Osteoblast (primary cell): ENCODE results near the gene DNAJC5. TPM values are rescaled to one million over a fixed set of nuclear protein-coding genes. Genes with fewer than 3 reads are reported as not detected.

Experiments
- DNase-seq: peaks from one replicate; pipeline ENCODE4 v3.0.0; 2011; ENCODE audit warnings: low spot score, mixed read lengths; ENCODE audit not compliant: insufficient read length; ENCODE audit errors: missing footprints
- H2AFZ ChIP-seq: 2 replicates; pipeline ENCODE4 v1.6.0; 2011; ENCODE audit warnings: mild to moderate bottlenecking, low read length
- H3K27ac ChIP-seq: 2 replicates; pipeline ENCODE4 v1.5.1; 2011; ENCODE audit warnings: mild to moderate bottlenecking, low read depth, low read length, moderate library complexity
- H3K27me3 ChIP-seq: 2 replicates; pipeline ENCODE4 v1.6.0; 2012; ENCODE audit warnings: mild to moderate bottlenecking, control low read depth, inconsistent platforms, low read length, moderate library complexity; ENCODE audit not compliant: insufficient read depth
- H3K36me3 ChIP-seq: 2 replicates; pipeline ENCODE4 v1.5.1; 2011; ENCODE audit warnings: mild to moderate bottlenecking, low read length, control low read depth, moderate library complexity; ENCODE audit not compliant: insufficient read depth
- H3K4me1 ChIP-seq: 2 replicates; pipeline ENCODE4 v1.5.1; 2011; ENCODE audit warnings: mild to moderate bottlenecking, low read length, control low read depth, moderate library complexity; ENCODE audit not compliant: insufficient read depth
- H3K4me2 ChIP-seq: 2 replicates; pipeline ENCODE4 v1.6.0; 2011; ENCODE audit warnings: mild to moderate bottlenecking, low read length; ENCODE audit not compliant: insufficient read depth
- H3K4me3 ChIP-seq: fragments of 200-600 bp; sonication (generic); 3 replicates; pipeline ENCODE4 v1.5.1; 2012; ENCODE audit warnings: mild to moderate bottlenecking, low read length, inconsistent platforms; ENCODE audit not compliant: insufficient read depth
- H3K79me2 ChIP-seq: 2 replicates; pipeline ENCODE4 v1.6.0; 2012; ENCODE audit warnings: mild to moderate bottlenecking, low read length, control low read depth, inconsistent platforms; ENCODE audit not compliant: insufficient read depth
- H3K9me3 ChIP-seq: 2 replicates; pipeline ENCODE4 v1.5.1; 2011; ENCODE audit warnings: low read depth, low read length, control low read depth
- H4K20me1 ChIP-seq: 2 replicates; pipeline ENCODE4 v1.6.0; 2012; ENCODE audit warnings: mild to moderate bottlenecking, low read length, control low read depth; ENCODE audit not compliant: insufficient read depth
- CTCF ChIP-seq: IDR thresholded peaks from 2 replicates; pipeline ENCODE4 v1.5.1; 2011; ENCODE audit warnings: mild to moderate bottlenecking, low read depth, low read length, moderate library complexity; ENCODE audit errors: extremely low read depth
- total RNA-seq: library from RNA; depleted of rRNA; stranded (reverse); fragments of >200 nt; gene quantifications from 2 replicates; pipeline ENCODE4 v1.2.3, GENCODE V29; 2012

The DNAJC5 gene
- total RNA-seq, 1 donor = 53.9 TPM

DNA sequence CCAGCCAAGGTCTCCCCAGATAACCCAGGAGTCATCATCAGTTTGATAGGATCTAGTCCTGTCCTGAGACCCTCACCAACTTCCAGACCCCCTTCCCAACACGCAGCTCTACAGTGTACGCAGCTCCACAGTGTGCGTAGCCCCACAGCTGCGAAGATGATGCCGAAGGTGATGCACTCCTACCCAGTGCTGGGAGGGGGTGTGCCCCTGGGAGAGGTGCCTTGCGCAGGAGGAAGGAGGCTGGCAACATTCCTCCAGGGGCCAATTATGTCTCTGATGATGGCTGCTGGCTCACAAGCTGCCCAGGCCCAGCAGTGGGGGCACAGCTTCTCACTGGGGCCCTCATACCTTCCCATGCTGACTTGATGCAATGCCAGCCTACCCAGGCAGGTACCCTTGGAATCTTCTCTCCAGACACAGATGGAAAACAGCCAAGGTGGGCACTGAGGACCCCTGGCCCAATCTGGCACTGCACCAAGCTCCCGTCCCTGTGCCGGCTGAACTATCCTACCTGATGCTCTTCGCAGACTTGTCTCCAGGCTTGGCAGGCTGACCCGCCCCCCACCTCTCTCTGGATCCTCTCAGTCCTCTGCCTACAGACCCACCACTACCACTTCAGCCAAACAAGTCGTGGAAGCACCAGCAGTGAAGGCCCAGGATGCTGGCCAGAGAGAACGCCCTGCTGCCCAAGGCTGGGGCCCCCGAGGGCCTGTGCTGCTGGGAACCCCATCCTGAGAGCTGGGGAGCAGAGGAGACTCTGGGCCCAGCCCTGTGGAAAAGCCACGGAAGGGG is 73.4 kb downstream of the DNAJC5 start:
- DNase-seq = peak; percentile 84
- H4K20me1 ChIP-seq = peaks cover 3% of the 10 kb centered on the region
- no peaks in the 10 kb centered on the region for H3K27me3 ChIP-seq
- H3K4me1 ChIP-seq = peaks cover 14% of the 10 kb centered on the region
- H3K36me3 ChIP-seq = peaks cover 18% of the 10 kb centered on the region
- peaks cover 9% of the 10 kb centered on the region for H3K79me2 ChIP-seq
- H2AFZ ChIP-seq = no peak overlapping the region
- H3K9me3 ChIP-seq = no peaks in the 10 kb centered on the region
- H3K4me3 ChIP-seq = peak overlapping the region; percentile 74
- peak overlapping the region; percentile 32 for H3K27ac ChIP-seq
- peak overlapping the region; percentile 82 for H3K4me2 ChIP-seq
- TF ChIP-seq CTCF = no peak

- Histone ChIP-seq H3K27ac (peak overlapping the region; percentile 32), H3K36me3 (peaks cover 11% of the 10 kb centered on the region), H3K4me1 (peaks cover 14% of the 10 kb centered on the region), H3K79me2 (peaks cover 9% of the 10 kb centered on the region), H3K4me2 (peak overlapping the region; percentile 82), H3K4me3 (peak overlapping the region; percentile 74), H3K27me3 (no peaks in the 10 kb centered on the region), H4K20me1 (peaks cover 3% of the 10 kb centered on the region), H3K9me3 (no peaks in the 10 kb centered on the region), H2AFZ (no peak overlapping the region)
- no peak for TF ChIP-seq CTCF
- DNase-seq = peak; percentile 94
These were observed 74.2 kb downstream of the DNAJC5 start for GRCh38 chr20:63968928-63969760.

DNA sequence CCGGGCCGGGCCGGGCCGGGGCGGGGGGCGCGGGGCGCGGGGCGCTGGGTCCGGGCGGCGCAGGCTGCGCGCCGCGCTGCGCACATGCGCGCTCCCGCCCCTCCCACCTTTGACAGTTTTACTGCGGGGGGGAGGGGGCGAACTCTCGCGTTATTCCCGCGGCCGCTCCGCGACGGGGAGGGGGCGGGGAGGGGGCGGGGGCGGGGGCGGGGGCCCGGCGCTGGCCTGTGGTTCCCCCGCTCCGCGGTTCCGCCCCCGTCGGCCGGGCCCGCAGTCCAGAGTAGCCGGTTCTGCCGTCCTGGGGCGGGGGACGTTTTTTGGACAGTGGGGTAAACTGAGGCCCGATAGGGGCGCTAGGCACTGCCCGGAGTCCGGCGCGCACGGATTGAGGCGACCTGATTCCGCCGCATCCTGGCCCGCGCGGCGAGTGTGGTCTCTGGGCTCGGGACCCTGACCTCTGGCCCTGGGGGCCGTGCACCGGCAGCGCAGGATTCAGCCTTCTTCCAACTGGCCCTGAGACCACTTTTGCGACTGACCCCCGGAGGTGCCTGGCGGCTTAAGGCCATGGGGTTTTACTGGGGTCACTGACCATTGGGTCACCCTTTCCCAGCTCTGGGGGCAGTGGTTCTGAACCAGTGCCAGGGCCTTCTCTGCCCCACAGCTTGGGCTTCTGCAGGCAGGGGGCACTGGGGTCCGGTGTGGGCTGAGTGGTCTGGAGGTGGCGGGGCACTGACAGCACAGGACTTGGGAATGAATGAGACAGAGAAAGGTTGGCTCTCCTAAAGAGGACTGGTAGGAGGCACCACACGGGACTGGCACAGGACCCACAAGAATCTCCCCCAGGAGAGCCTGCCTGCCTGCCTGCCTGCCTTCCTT is 75.2 kb downstream of the DNAJC5 start, which contains the start of gene ZNF512B:
Gene ZNF512B (minus strand): TSS at position 93 of the 876 bp plus-strand sequence. CDS start 1,980 bp downstream, outside the sequence.
- Histone ChIP-seq H3K9me3 (no peaks in the 10 kb centered on the region), H4K20me1 (peaks cover 3% of the 10 kb centered on the region), H3K79me2 (peaks cover 9% of the 10 kb centered on the region), H3K4me1 (peaks cover 14% of the 10 kb centered on the region), H2AFZ (peak within 1 kb of the TSS; percentile 74), H3K4me3 (peak within 1 kb of the TSS; percentile 74), H3K36me3 (peaks cover 7% of the 10 kb centered on the region), H3K27me3 (no peaks in the 10 kb centered on the region), H3K27ac (peak within 1 kb of the TSS; percentile 32), H3K4me2 (peak within 1 kb of the TSS; percentile 82)
- DNase-seq = peak; percentile 99
- TF ChIP-seq CTCF = no peak
